Transverse colon (tissue), 4 donors: ENCODE measurements around the gene ZFHX3.

Experiments used
- CTCF ChIP-seq, 5 experiments: fragments of 200-600 bp in 3 of 5; fragments of 450-650 bp in 2 of 5; sonication (generic) in 3 of 5; IDR thresholded peaks; 1 replicate in 2 of 5; 2 replicates in 3 of 5; pipeline ENCODE4 v1.5.1; 2016 to 2017; ENCODE audit warnings: antibody characterized with exemption in 5 of 5, inconsistent platforms in 3 of 5, mild to moderate bottlenecking in 2 of 5, moderate library complexity in 1 of 5
- EP300 ChIP-seq: sonication (generic); formaldehyde crosslinking; IDR thresholded peaks from one replicate; pipeline ENCODE4 v1.6.1; 2017; ENCODE audit warnings: antibody characterized with exemption, low read depth
- POLR2A ChIP-seq: fragments of 450-650 bp; IDR thresholded peaks from one replicate; pipeline ENCODE4 v1.6.1; 2016; ENCODE audit warnings: antibody characterized with exemption, mild to moderate bottlenecking, moderate library complexity
- POLR2AphosphoS5 ChIP-seq, 3 donors: sonication (generic); formaldehyde crosslinking; IDR thresholded peaks; one replicate each; pipeline ENCODE4 v1.6.1; 2016; ENCODE audit warnings: antibody characterized with exemption in 3 of 3

DNA sequence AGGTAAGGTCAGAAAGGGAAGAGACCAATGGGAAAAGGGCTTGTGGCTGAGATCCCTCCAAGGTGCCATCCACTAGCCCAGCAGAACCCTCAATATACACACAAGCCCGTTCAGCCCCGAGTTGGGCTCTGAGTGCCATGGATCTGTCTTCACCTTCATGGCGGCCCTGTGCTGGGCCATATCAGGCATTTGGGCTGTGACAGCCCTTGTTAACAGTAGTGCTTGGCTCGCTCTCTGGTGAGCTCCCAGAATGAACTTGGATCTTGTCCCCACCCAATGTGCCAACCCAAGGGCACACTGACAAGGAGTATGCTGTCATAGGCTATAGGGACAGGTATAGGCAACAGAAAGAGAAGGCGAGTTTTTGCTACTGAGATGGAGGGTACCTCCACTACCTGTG is 182.7 kb downstream of the ZFHX3 start:
- no peak for TF ChIP-seq POLR2A
- no peak for TF ChIP-seq CTCF (IDR thresholded peaks at IDR 0.05)
- TF ChIP-seq EP300 = no peak
- no peak for TF ChIP-seq POLR2AphosphoS5 (IDR thresholded peaks at IDR 0.05)
